Measurements from ENCODE around the gene DYNC1I1. TPM values are rescaled to one million over a fixed set of nuclear protein-coding genes. Genes with fewer than 3 reads are reported as not detected.
A peak's percentile ranks its signal among the peaks of the same experiment; 100 is the strongest.

DYNC1I1 gene
- polyA plus RNA-seq, 1 of the 3 experiments (the other 2 are of a cell fraction), result 0.05 TPM

DNA sequence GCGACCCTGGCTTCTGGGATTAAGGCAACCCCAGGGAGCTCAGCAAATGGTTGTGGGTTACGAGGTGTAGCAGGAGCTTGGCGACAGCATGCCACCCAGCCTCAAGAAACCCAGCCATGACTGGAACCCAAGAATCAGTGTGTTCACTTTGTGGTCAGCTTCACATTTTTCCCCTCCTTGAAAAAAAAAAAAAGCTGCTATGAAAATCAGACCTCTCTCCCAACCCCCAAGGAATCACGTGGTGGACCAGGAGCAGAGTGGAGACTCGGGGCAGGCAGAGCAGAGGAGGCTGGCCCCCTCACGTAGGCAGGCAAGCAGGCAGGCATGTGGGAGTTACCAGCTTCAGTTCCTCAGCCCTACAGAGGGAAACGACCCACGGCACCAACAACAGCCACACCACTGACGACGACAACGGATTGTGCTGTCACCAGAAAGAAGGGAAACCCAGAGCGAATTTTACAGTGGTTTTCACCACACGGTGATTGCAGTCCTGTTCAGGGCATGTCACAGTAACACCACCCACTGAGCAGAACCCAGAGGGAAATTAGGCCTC lies 346.2 kb downstream of the DYNC1I1 start (continued):
- TF ChIP-seq YY1 (IDR thresholded peaks at IDR 0.05; ENCODE audit: low read depth) (no peak), POLR2AphosphoS5 (IDR thresholded peaks at IDR 0.05; ENCODE audit: low read depth, low read length) (no peak), RCOR1 (IDR thresholded peaks at IDR 0.05; ENCODE audit: low read length) (no peak), MEF2A (IDR thresholded peaks at IDR 0.05; ENCODE audit: borderline replicate concordance, low read depth) (no peak), FOSL2 (IDR thresholded peaks at IDR 0.05; ENCODE audit: borderline replicate concordance, low read depth) (no peak)
- TF ChIP-seq, protein P1, sequence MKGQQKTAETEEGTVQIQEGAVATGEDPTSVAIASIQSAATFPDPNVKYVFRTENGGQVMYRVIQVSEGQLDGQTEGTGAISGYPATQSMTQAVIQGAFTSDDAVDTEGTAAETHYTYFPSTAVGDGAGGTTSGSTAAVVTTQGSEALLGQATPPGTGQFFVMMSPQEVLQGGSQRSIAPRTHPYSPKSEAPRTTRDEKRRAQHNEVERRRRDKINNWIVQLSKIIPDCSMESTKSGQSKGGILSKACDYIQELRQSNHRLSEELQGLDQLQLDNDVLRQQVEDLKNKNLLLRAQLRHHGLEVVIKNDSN (IDR thresholded peaks at IDR 0.05; ENCODE audit: borderline replicate concordance, low read depth), result no peak
- TF ChIP-seq, protein P2, sequence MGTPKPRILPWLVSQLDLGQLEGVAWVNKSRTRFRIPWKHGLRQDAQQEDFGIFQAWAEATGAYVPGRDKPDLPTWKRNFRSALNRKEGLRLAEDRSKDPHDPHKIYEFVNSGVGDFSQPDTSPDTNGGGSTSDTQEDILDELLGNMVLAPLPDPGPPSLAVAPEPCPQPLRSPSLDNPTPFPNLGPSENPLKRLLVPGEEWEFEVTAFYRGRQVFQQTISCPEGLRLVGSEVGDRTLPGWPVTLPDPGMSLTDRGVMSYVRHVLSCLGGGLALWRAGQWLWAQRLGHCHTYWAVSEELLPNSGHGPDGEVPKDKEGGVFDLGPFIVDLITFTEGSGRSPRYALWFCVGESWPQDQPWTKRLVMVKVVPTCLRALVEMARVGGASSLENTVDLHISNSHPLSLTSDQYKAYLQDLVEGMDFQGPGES (IDR thresholded peaks at IDR 0.05; ENCODE audit: low read depth, low read length), result no peak

- POLR2A ChIA-PET, result no interaction called here
- Histone ChIP-seq H3K27ac (ENCODE audit: low read depth in 2 of 2, low read length in 1 of 2) (peak overlapping the region in 1 of 2 experiments; percentile 65; a peak in 2 of 4 replicates), H3K79me2 (ENCODE audit: insufficient read depth) (no peaks in the 10 kb centered on the region), H3K4me1 (ENCODE audit: control insufficient read depth in 1 of 2, insufficient read depth in 2 of 2, low read depth in 1 of 2, low read length in 1 of 2) (peaks cover 5 to 24% of the 10 kb centered on the region in 2 experiments; a peak in 3 of 4 replicates), H3K4me3 (ENCODE audit: low read depth in 2 of 2, low read length in 1 of 2) (no peak overlapping the region), H3K9me3 (no peaks in the 10 kb centered on the region), H3F3A (replicated peaks; ENCODE audit: insufficient read depth) (no peaks in the 10 kb centered on the region), H4K20me1 (ENCODE audit: insufficient read depth) (no peaks in the 10 kb centered on the region), H3K9ac (no peak overlapping the region), H3K36me3 (replicated peaks in 1 of 2; ENCODE audit: control insufficient read depth in 1 of 2, insufficient read depth in 2 of 2, low read length in 1 of 2) (peaks cover 20 to 39% of the 10 kb centered on the region in 2 experiments), H2AFZ (ENCODE audit: low read depth) (no peak overlapping the region), H3K27me3 (ENCODE audit: insufficient read depth) (no peaks in the 10 kb centered on the region), H3K4me2 (no peak overlapping the region), H3K9me2 (no peaks in the 10 kb centered on the region)
- CTCF ChIA-PET, result interaction anchor here (1.0 kb wide), 1 partner anchor 907 kb away, joined by 3 read pairs; no protein-coding TSS in a partner anchor
- peak; percentile 26 for DNase-seq
- 85% methylated on average over 2 of the region's 2 CpGs for WGBS (ENCODE audit: low lambda C conversion rate)
- peak; percentile 5; the same call in 1 of the 2 replicates for TF ChIP-seq RCOR1 (IDR thresholded peaks at IDR 0.05; ENCODE audit: low read length)
- TF ChIP-seq FOSL2 (IDR thresholded peaks at IDR 0.05; ENCODE audit: borderline replicate concordance, low read depth), result no peak
- 0 out of 2 replicates have a peak, but pooled peaks have one; percentile 22 for TF ChIP-seq NFIC (IDR thresholded peaks at IDR 0.05; ENCODE audit: borderline replicate concordance)
- TF ChIP-seq, protein P3, sequence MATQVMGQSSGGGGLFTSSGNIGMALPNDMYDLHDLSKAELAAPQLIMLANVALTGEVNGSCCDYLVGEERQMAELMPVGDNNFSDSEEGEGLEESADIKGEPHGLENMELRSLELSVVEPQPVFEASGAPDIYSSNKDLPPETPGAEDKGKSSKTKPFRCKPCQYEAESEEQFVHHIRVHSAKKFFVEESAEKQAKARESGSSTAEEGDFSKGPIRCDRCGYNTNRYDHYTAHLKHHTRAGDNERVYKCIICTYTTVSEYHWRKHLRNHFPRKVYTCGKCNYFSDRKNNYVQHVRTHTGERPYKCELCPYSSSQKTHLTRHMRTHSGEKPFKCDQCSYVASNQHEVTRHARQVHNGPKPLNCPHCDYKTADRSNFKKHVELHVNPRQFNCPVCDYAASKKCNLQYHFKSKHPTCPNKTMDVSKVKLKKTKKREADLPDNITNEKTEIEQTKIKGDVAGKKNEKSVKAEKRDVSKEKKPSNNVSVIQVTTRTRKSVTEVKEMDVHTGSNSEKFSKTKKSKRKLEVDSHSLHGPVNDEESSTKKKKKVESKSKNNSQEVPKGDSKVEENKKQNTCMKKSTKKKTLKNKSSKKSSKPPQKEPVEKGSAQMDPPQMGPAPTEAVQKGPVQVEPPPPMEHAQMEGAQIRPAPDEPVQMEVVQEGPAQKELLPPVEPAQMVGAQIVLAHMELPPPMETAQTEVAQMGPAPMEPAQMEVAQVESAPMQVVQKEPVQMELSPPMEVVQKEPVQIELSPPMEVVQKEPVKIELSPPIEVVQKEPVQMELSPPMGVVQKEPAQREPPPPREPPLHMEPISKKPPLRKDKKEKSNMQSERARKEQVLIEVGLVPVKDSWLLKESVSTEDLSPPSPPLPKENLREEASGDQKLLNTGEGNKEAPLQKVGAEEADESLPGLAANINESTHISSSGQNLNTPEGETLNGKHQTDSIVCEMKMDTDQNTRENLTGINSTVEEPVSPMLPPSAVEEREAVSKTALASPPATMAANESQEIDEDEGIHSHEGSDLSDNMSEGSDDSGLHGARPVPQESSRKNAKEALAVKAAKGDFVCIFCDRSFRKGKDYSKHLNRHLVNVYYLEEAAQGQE (IDR thresholded peaks at IDR 0.05; ENCODE audit: low read depth, low read length), result no peak
- no peak for TF ChIP-seq YY1 (IDR thresholded peaks at IDR 0.05; ENCODE audit: low read depth)
- TF ChIP-seq RXRA (IDR thresholded peaks at IDR 0.05; ENCODE audit: borderline replicate concordance, low read depth), result no peak
- TF ChIP-seq ZBTB33 (IDR thresholded peaks at IDR 0.05; ENCODE audit: borderline replicate concordance, low read depth), result no peak
- no peak for TF ChIP-seq GABPA (IDR thresholded peaks at IDR 0.05; ENCODE audit: low read depth)
- TF ChIP-seq USF2 (IDR thresholded peaks at IDR 0.05; ENCODE audit: borderline replicate concordance, low read depth, low read length), result no peak
- TF ChIP-seq FOXM1 (IDR thresholded peaks at IDR 0.05; ENCODE audit: low read depth), result no peak
- no peak for TF ChIP-seq SIN3A (IDR thresholded peaks at IDR 0.05; ENCODE audit: borderline replicate concordance, low read depth, low read length)
- TF ChIP-seq, protein P1 (IDR thresholded peaks at IDR 0.05; ENCODE audit: borderline replicate concordance, low read depth), result no peak
- no peak for TF ChIP-seq MXI1 (IDR thresholded peaks at IDR 0.05; ENCODE audit: low read depth, low read length)
- TF ChIP-seq JUND (IDR thresholded peaks at IDR 0.05), result no peak
- no peak for TF ChIP-seq CHD2 (IDR thresholded peaks at IDR 0.05; ENCODE audit: low read length, partially characterized antibody)
- peak in 1 of 2 experiments; percentile 6; a peak in 1 of 4 replicates for TF ChIP-seq EP300 (IDR thresholded peaks at IDR 0.05; ENCODE audit: borderline replicate concordance in 1 of 2, low read depth in 1 of 2, low read length in 1 of 2)
Measured at GRCh38 chr7:96120445-96121225, 348.3 kb downstream of the DYNC1I1 start.
